Measurements from ENCODE around the gene SMARCA5. TPM values are rescaled to one million over a fixed set of nuclear protein-coding genes. Genes with fewer than 3 reads are reported as not detected.

The SMARCA5 gene
- total and polyA plus RNA-seq, 9 of the 15 experiments (the other 6 are each of a cell fraction or from before 2014, with no cell fraction given) = 21.6 to 57.8 (median 34.6) TPM

GRCh38 chr4:143498021-143498420, 15.5 kb upstream of the SMARCA5 start:
- Histone ChIP-seq H3K9ac (ENCODE audit: insufficient read depth in 1 of 2, low read depth in 2 of 2, low read length in 2 of 2) (no peak overlapping the region), H3K4me1 (replicated peaks in 1 of 2; ENCODE audit: control insufficient read depth in 2 of 2, insufficient read depth in 2 of 2, low read length in 2 of 2) (no peaks in the 10 kb centered on the region), H3K4me2 (ENCODE audit: insufficient read depth, low read length) (no peak overlapping the region), H3K36me3 (ENCODE audit: control insufficient read depth, insufficient read depth, low read length) (no peaks in the 10 kb centered on the region), H3K4me3 (no peak overlapping the region), H3K9me3 (replicated peaks; ENCODE audit: control insufficient read depth, insufficient read depth, low read depth, low read length) (no peaks in the 10 kb centered on the region; the same call in 1 of the 2 replicates), H3K27me3 (ENCODE audit: control insufficient read depth in 2 of 2, insufficient read depth in 2 of 2, low read length in 2 of 2) (no peaks in the 10 kb centered on the region; a peak in 1 of 5 replicates), H2AFZ (ENCODE audit: low read depth, low read length) (peak overlapping the region; percentile 58), H4K20me1 (replicated peaks; ENCODE audit: control insufficient read depth, insufficient read depth, low read length) (no peaks in the 10 kb centered on the region), H3K9me1 (ENCODE audit: control insufficient read depth, insufficient read depth, low read length) (no peaks in the 10 kb centered on the region), H3K79me2 (ENCODE audit: control insufficient read depth, insufficient read depth, low read length) (no peaks in the 10 kb centered on the region), H3K27ac (ENCODE audit: extremely low read depth, low read depth, low read length) (no peak overlapping the region)
- ATAC-seq (no peak), FAIRE-seq (no peak), DNase-seq (ENCODE audit: extremely low read depth in 1 of 4, low spot score in 3 of 4) (no peak)
- TF ChIP-seq FOXP1 (CRISPR knock-in tag; IDR thresholded peaks at IDR 0.05) = no peak
- intact Hi-C loops (cut with micrococcal nuclease) = no loop called here
- no TSS peak for BruUV-seq (replicated peaks)
- in situ Hi-C loops (cut with MboI) = loop anchor here (10.0 to 25.0 kb wide), 2 partner anchors 293 to 636 kb away; no protein-coding TSS in a partner anchor
- WGBS (ENCODE audit: insufficient coverage, low coverage, missing lambda C conversion rate) = 24% methylated on average over 8 of the region's 8 CpGs
- ChIA-PET POLR2A (no interaction called here), CTCF (ENCODE audit: low intra/inter-chr PET ratio) (no interaction called here)

GRCh38 chr4:143502231-143502630, 11.3 kb upstream of the SMARCA5 start:
- Histone ChIP-seq H3K9me3 (replicated peaks; ENCODE audit: control insufficient read depth, insufficient read depth, low read depth, low read length) (no peaks in the 10 kb centered on the region; the same call in 1 of the 2 replicates), H4K20me1 (replicated peaks; ENCODE audit: control insufficient read depth, insufficient read depth, low read length) (no peaks in the 10 kb centered on the region), H3K79me2 (ENCODE audit: control insufficient read depth, insufficient read depth, low read length) (no peaks in the 10 kb centered on the region), H2AFZ (ENCODE audit: low read depth, low read length) (peak overlapping the region; percentile 53), H3K4me3 (no peak overlapping the region), H3K4me1 (replicated peaks in 1 of 2; ENCODE audit: control insufficient read depth in 2 of 2, insufficient read depth in 2 of 2, low read length in 2 of 2) (no peaks in the 10 kb centered on the region), H3K36me3 (ENCODE audit: control insufficient read depth, insufficient read depth, low read length) (no peaks in the 10 kb centered on the region), H3K27ac (ENCODE audit: extremely low read depth, low read depth, low read length) (no peak overlapping the region), H3K9me1 (ENCODE audit: control insufficient read depth, insufficient read depth, low read length) (no peaks in the 10 kb centered on the region), H3K27me3 (ENCODE audit: control insufficient read depth in 2 of 2, insufficient read depth in 2 of 2, low read length in 2 of 2) (no peaks in the 10 kb centered on the region), H3K9ac (ENCODE audit: insufficient read depth in 1 of 2, low read depth in 2 of 2, low read length in 2 of 2) (no peak overlapping the region), H3K4me2 (ENCODE audit: insufficient read depth, low read length) (no peak overlapping the region)
- ChIA-PET POLR2A (no interaction called here), CTCF (ENCODE audit: low intra/inter-chr PET ratio) (no interaction called here)
- intact Hi-C loops (cut with micrococcal nuclease) (no loop called here), in situ Hi-C loops (cut with MboI) (no loop called here)
- ATAC-seq (no peak), DNase-seq (ENCODE audit: extremely low read depth in 1 of 4, low spot score in 3 of 4) (no peak), FAIRE-seq (no peak)
- BruUV-seq (replicated peaks) = no TSS peak
- WGBS (ENCODE audit: insufficient coverage, low coverage, missing lambda C conversion rate) = 9% methylated on average over 1 of the region's 1 CpG
- TF ChIP-seq MXI1 (IDR thresholded peaks at IDR 0.05; ENCODE audit: low read depth, low read length) (no peak), HNRNPL (IDR thresholded peaks at IDR 0.05; ENCODE audit: low read depth, low read length) (no peak), TEAD4 (IDR thresholded peaks at IDR 0.05; ENCODE audit: low read length) (no peak), TEAD4 (CRISPR knock-in tag; IDR thresholded peaks at IDR 0.05; ENCODE audit: borderline replicate concordance) (no peak), ZNF584 (CRISPR knock-in tag; IDR thresholded peaks at IDR 0.05; ENCODE audit: low read depth) (no peak), ESRRB (CRISPR knock-in tag; IDR thresholded peaks at IDR 0.05; ENCODE audit: borderline replicate concordance) (no peak), TAF9B (IDR thresholded peaks at IDR 0.05; ENCODE audit: partially characterized antibody) (no peak), TCF3 (CRISPR knock-in tag; IDR thresholded peaks at IDR 0.05) (no peak), NCOA4 (IDR thresholded peaks at IDR 0.05; ENCODE audit: partially characterized antibody) (no peak), ADNP (tag; IDR thresholded peaks at IDR 0.05) (no peak), POLR2AphosphoS2 (IDR thresholded peaks at IDR 0.05; ENCODE audit: low read length) (no peak), RBBP5 (IDR thresholded peaks at IDR 0.05; ENCODE audit: borderline replicate concordance, insufficient read depth, low read length, poor library complexity, severe bottlenecking) (no peak), FUS (optimal IDR thresholded peaks at IDR 0.05; ENCODE audit: low read depth, low read length) (no peak), ZNF347 (CRISPR knock-in tag; IDR thresholded peaks at IDR 0.05; ENCODE audit: low read depth) (no peak)

Measured in K562 (cell line).